Stimulated activated CD8-positive, alpha-beta memory T cell treated with anti-CD3 and anti-CD28 coated beads, Interleukin-15, amount 100 ng/mL, for 4 hours (primary cell): ENCODE results near the gene CEBPA.

ENCODE experiments used
- DNase-seq, 2 donors: peaks; one replicate each; pipeline ENCODE4 v3.0.0-alpha.2; 2020; ENCODE audit warnings: low read depth in 2 of 2

CEBPA gene

DNA sequence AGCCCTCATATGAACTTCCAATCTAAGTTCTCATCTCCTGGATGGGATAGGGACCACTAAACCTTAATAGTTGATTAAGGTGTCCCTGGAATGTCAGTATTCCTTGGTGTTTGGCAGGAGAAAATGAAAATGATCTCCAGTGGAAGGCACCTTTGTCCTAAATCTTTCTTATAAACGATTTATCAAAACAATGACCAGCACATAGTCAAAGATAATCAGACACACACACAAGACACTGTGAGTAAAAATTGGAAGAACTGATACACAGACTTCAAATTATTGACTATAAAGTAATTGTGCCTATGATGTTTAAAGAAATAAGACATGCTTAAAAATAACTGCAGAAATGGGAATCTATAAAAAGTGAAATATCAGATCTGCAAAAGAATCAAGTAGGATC lies 13.7 kb downstream of the CEBPA start:
- no peak for DNase-seq

- DNase-seq = no peak
Observed at GRCh38 chr19:33287927-33288326, 14.4 kb downstream of the CEBPA start.

DNA sequence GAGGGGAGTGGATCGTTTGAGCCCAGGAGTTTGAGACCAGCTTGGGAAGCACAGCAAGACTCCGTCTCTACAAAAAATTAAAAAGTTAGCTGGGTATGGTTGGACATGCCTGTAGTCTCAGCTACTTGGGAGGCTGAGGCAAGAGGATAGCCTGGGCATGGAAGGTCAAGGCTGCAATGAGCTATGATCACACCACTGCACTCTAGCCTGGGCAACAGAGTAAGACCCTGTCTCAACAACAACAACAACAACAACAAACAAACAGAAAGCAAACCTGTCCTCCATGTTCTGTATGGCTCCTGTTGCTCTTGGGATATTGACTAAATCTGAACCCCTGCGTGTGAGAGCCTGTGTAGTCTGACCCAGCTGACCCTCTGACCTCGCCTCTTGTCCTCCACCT lies 14.9 kb downstream of the CEBPA start:
- DNase-seq = no peak

GRCh38 chr19:33286899-33287298 lies 15.4 kb downstream of the CEBPA start:
- no peak for DNase-seq

GRCh38 chr19:33285441-33285927 lies 16.9 kb downstream of the CEBPA start:
- DNase-seq = no peak

DNA sequence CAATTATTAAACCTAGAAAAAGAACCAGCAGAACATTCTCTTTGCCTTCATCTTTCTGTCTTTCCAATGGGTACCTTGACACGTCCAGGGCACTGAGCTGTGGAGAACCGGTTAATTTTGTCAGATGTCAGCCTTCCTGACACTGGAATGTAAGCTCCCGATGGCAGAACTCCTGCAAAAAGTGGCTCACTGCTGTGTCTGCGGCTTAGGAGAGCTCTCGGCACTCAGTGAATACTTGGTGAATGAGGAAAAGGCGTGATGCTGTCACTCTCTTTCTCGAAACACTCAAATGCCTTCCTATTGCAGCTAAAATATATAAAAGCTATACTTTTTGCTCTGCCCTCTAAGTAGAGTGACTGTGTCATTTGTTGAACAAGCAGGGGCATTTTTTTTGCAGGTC lies 17.6 kb downstream of the CEBPA start:
- DNase-seq = no peak

GRCh38 chr19:33284146-33284643 lies 18.1 kb downstream of the CEBPA start:
- DNase-seq = no peak

DNA sequence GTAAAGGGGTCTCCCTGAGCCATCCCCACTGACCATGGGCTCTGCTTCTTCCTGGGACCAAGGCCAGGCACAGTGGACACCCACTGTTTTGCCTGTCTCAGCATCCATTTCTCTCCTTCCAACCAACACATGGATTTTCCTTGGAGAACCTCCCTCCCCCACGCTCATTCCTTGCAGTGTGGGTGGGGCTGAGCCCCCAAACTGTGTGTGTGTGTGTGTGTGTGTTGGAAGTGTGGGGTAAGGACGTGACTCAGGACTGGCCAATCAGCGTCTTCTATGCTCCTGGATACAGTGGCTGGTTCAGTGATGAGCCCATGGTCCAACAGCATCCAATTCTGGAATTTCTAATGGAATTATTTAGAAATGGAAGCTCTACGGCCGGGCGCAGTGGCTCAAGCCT lies 18.7 kb downstream of the CEBPA start:
- no peak for DNase-seq

DNA sequence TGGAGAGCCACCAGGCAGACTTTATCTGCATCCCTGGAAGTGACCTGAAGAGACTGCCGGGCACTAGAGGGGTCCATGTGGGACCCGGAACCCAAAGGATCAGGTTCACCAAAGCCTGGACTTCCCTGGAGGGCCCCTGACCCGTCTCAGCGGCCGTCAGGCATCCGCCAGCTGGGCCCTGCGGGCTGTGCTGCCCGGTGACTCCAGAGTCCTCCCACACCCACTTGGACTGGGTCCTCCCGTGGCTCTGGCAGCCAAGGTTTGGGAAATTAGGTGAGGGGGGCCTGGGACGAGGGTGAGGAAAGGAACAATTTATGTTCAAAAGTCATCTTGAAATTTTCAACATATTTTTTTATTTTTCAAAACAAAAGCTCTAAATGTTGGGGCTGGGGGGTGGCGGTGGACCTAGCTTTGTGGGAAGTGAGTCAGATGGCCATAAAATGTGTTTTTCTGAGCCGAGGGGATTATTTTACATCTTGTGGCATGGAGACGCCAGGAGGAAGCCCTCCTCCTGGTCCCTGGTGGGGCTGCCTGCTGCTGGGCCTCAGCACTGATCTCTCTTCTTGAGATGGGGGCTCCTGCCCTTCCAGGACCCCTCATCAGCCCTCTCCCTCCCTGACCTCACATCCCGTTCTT lies 20.2 kb downstream of the CEBPA start:
- DNase-seq = no peak

GRCh38 chr19:33281296-33281926 lies 20.9 kb downstream of the CEBPA start:
- DNase-seq = no peak

DNA sequence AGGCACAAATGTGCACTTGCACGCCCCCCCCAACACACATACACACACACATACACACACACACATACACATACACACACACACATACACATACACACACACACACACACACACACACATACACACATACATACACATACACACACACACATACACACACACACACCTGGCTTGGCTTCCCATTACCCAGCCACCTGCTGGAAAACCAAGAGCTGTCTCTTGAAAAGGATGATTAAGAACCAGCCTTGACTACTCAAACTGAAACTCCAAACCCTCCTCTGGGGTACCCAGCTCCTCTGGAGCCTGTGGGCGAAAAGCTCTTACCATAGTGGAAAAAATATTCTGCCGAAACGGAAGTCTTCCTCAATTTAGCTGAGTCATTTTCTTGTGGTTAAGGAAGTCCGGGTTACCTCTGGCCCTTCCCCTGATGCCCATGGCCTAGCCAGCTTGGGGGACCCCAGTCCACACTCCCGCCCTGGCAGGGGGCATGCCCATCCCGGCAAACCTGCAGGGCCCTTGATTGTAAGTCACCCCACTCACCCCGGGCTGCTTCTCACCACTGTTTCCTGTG lies 21.9 kb downstream of the CEBPA start:
- no peak for DNase-seq

DNA sequence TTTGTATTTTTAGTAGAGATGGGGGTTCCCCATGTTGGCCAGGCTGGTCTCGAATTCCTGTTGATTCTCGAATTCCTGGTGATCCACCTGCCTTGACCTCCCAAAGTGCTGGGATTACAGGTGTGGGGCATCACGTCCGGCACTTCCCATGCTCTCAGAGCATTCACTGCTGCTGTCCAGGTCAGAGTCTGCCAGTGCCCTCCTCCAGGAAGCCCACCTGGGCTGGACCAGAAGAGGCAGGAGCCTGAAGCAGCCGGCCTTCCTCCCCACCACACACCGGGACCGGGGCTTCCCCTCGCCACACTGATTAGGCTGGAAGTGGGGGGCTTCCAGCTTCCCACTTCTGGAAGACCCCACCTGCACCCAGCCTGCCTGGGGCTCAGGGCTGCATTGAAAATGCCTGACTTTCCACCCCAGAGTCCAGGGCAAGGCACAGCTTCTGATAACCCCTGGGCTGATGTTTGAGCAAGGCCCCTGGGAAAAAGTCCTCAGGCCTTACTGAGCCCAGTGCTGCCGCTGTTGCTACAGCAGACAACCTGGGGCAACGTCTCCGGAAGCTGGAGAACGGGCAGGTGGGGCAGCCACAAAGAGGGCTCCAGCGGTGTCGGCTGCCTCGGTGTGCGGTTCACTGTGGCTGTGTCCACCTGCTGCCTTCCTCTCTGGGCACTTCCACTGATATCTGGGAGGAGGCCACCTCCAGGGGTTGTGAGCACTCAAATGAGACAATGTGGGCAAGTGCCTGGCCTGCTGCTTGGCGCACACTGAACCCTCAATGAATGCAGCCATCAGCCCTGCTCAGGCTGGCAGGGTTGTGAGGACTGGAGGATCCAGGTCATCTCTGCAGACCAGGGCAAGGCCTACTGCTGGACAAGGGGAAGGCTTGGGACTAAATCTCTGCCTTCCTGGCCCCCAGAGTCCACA lies 22.6 kb downstream of the CEBPA start:
- no peak for DNase-seq

GRCh38 chr19:33278403-33279269 lies 23.7 kb downstream of the CEBPA start:
- DNase-seq = no peak

- DNase-seq = no peak
Observed at GRCh38 chr19:33278023-33278402, 24.3 kb downstream of the CEBPA start.

DNA sequence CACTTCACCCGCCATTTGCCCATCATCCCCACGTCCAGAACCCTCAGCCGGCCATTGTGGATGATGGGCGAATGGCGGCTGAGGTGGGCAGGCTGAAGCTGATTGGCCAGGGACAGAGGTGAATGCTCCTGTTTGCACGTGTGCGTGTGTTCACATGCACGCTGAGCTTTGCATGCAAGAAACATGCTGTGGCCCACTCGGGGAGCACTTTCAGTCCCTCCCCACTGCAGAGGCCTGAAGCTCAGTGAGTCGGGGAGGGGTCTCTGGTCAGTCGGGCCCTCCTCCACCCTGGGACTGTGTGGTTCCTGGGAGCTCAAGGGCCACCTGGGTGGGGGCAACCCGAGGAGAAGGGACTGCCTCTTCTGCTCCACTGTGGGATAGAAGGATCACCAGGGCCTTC lies 24.9 kb downstream of the CEBPA start:
- no peak for DNase-seq

DNA sequence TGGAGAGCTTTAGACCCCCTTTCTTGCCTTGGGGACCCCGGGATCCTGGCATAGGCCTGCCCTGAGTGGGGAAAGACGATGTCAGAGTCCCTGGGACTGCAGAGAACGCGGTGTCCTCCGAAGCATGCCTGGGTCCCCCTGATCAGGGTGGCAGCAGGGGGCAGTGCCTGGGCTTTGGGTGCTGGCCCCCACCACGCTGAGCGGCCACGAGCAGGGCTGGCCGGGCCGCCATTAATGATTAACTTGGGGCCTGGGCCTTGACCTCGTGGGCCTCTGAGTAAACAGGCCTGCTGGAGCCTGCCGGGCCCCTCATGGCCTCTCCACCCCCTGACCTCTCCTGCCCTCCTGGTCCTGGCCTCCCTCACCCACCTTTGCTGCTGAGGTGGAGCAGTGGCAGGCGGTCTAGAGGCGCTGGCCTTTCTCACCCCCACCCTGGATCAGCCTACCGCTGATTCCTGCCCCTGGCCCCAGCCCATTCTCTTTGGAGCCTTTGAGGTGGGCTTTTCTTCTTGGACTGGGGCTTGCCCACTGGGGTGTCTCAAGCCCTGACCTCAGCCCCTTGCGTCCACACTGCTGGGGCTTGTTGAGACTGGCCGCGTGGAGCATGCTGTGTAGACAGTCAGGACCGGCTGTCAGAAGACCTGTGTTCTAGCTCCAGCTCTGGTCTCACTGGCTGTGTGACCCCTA lies 26.3 kb downstream of the CEBPA start:
- DNase-seq = no peak

- DNase-seq = no peak
Observed at GRCh38 chr19:33275559-33275932, 26.8 kb downstream of the CEBPA start.

GRCh38 chr19:33274663-33275558 lies 27.4 kb downstream of the CEBPA start:
- no peak for DNase-seq

GRCh38 chr19:33273881-33274662 lies 28.3 kb downstream of the CEBPA start:
- peak; percentile 7 to 10 for DNase-seq
